WTC11 (cell line): ENCODE results near the gene MYO1A. TPM values are rescaled to one million over a fixed set of nuclear protein-coding genes. Genes with fewer than 3 reads are reported as not detected.

ENCODE experiments used
- ATAC-seq: fragments of 200-7000 bp; cut with Tn5 transposase; 2 replicates; pipeline ENCODE4 v1.10.0; 2021; ENCODE audit warnings: mild to moderate bottlenecking, moderate library complexity
- CTCF ChIA-PET: fragments of 300-600 bp; sonication (Branson Sonifier 250); formaldehyde crosslinking; loops from one replicate; lab custom pipeline; 2021; ENCODE audit warnings: antibody characterized with exemption; lab: Charles Lee
- POLR2A ChIA-PET: fragments of 350-600 bp; sonication (Branson Sonifier 250); formaldehyde crosslinking; loops from one replicate; lab custom pipeline; 2021; ENCODE audit warnings: antibody characterized with exemption; lab: Charles Lee
- DNase-seq: peaks from one replicate; pipeline ENCODE4 v3.0.0; 2021; ENCODE audit warnings: low spot score
- H3K27ac Mint-ChIP-seq: 2 replicates; pipeline ENCODE4 v1.8.0; 2021; ENCODE audit warnings: mixed read lengths
- H3K27me3 Mint-ChIP-seq: 2 replicates; pipeline ENCODE4 v1.8.0; 2021; ENCODE audit warnings: low read depth, mild to moderate bottlenecking, moderate library complexity, mixed read lengths
- H3K36me3 Mint-ChIP-seq: 2 replicates; pipeline ENCODE4 v1.8.0; 2021; ENCODE audit warnings: mixed read lengths
- H3K4me1 Mint-ChIP-seq: 2 replicates; pipeline ENCODE4 v1.8.0; 2022; ENCODE audit warnings: mixed read lengths
- H3K4me3 Mint-ChIP-seq: 2 replicates; pipeline ENCODE4 v1.8.0; 2021; ENCODE audit warnings: mild to moderate bottlenecking, moderate library complexity, mixed read lengths
- H3K9me3 Mint-ChIP-seq: 2 replicates; pipeline ENCODE4 v1.8.0; 2021; ENCODE audit warnings: mixed read lengths
- ATF2 ChIP-seq: sonication (generic); formaldehyde crosslinking; IDR thresholded peaks from 2 replicates; pipeline ENCODE4 v1.8.1; 2022; ENCODE audit warnings: low read depth, missing genetic modification reagents, borderline replicate concordance
- CDX4 ChIP-seq: fragments of 250-450 bp; sonication (Bioruptor Pico); IDR thresholded peaks from 2 replicates; pipeline ENCODE4 v1.9.0; 2021; ENCODE audit warnings: moderate library complexity, mild to moderate bottlenecking, inconsistent platforms, borderline replicate concordance
- ELF4 ChIP-seq: sonication (generic); formaldehyde crosslinking; IDR thresholded peaks from 2 replicates; pipeline ENCODE4 v1.8.1; 2022; ENCODE audit warnings: low read depth, mild to moderate bottlenecking, moderate library complexity, missing genetic modification reagents
- EMX1 ChIP-seq: fragments of 250-450 bp; sonication (Bioruptor Pico); IDR thresholded peaks from 2 replicates; pipeline ENCODE4 v1.8.0; 2021; ENCODE audit warnings: mild to moderate bottlenecking
- ESRRA ChIP-seq: sonication (generic); formaldehyde crosslinking; IDR thresholded peaks from 2 replicates; pipeline ENCODE4 v1.8.1; 2022; ENCODE audit warnings: mild to moderate bottlenecking, missing genetic modification reagents, borderline replicate concordance
- ETV6 ChIP-seq: sonication (generic); formaldehyde crosslinking; IDR thresholded peaks from 2 replicates; pipeline ENCODE4 v1.8.1; 2022; ENCODE audit warnings: mild to moderate bottlenecking, missing genetic modification reagents
- FOXK1 ChIP-seq: sonication (generic); formaldehyde crosslinking; IDR thresholded peaks from 2 replicates; pipeline ENCODE4 v1.8.0; 2022; ENCODE audit warnings: mild to moderate bottlenecking, moderate library complexity, missing genetic modification reagents
- FOXP1 ChIP-seq: sonication (generic); formaldehyde crosslinking; IDR thresholded peaks from 2 replicates; pipeline ENCODE4 v1.8.0; 2022; ENCODE audit warnings: missing genetic modification reagents, mild to moderate bottlenecking, moderate library complexity, borderline replicate concordance
- GRHL2 ChIP-seq: fragments of 250-450 bp; sonication (Bioruptor Pico); IDR thresholded peaks from 2 replicates; pipeline ENCODE4 v1.8.0; 2022; ENCODE audit warnings: mild to moderate bottlenecking, moderate library complexity; ENCODE audit not compliant: insufficient replicate concordance, severe bottlenecking
- HMGA2 ChIP-seq: fragments of 250-450 bp; sonication (Bioruptor Pico); IDR thresholded peaks from 2 replicates; pipeline ENCODE4 v1.4.0; 2021; ENCODE audit warnings: mild to moderate bottlenecking, moderate library complexity
- JAZF1 ChIP-seq: fragments of 250-450 bp; sonication (Bioruptor Pico); IDR thresholded peaks from 2 replicates; pipeline ENCODE4 v1.9.0; 2021; ENCODE audit warnings: moderate library complexity, mild to moderate bottlenecking, inconsistent platforms
- KAT7 ChIP-seq: sonication (generic); formaldehyde crosslinking; IDR thresholded peaks from 2 replicates; pipeline ENCODE4 v1.8.1; 2023; ENCODE audit warnings: missing genetic modification reagents, mild to moderate bottlenecking, borderline replicate concordance
- MAX ChIP-seq: sonication (generic); formaldehyde crosslinking; IDR thresholded peaks from 2 replicates; pipeline ENCODE4 v1.8.0; 2022; ENCODE audit warnings: mild to moderate bottlenecking, missing genetic modification reagents
- MXD4 ChIP-seq: fragments of 250-450 bp; sonication (Bioruptor Pico); IDR thresholded peaks from 2 replicates; pipeline ENCODE4 v1.8.0; 2021; ENCODE audit warnings: mild to moderate bottlenecking, moderate library complexity, borderline replicate concordance
- MYBL2 ChIP-seq: sonication (generic); formaldehyde crosslinking; IDR thresholded peaks from 2 replicates; pipeline ENCODE4 v1.8.1; 2023; ENCODE audit warnings: mild to moderate bottlenecking, moderate library complexity, missing genetic modification reagents
- NR1H2 ChIP-seq: sonication (generic); formaldehyde crosslinking; IDR thresholded peaks from 2 replicates; pipeline ENCODE4 v1.9.0; 2021; ENCODE audit warnings: mild to moderate bottlenecking, moderate library complexity, missing genetic modification reagents
- OVOL2 ChIP-seq: fragments of 250-450 bp; sonication (Bioruptor Pico); IDR thresholded peaks from 2 replicates; pipeline ENCODE4 v1.9.0; 2021; ENCODE audit warnings: mild to moderate bottlenecking, borderline replicate concordance
- PREB ChIP-seq: sonication (generic); formaldehyde crosslinking; IDR thresholded peaks from 2 replicates; pipeline ENCODE4 v1.8.1; 2022; ENCODE audit warnings: mild to moderate bottlenecking, missing genetic modification reagents, moderate library complexity, borderline replicate concordance
- RELA ChIP-seq: sonication (generic); formaldehyde crosslinking; IDR thresholded peaks from 2 replicates; pipeline ENCODE4 v1.8.1; 2022; ENCODE audit warnings: missing genetic modification reagents, mild to moderate bottlenecking, borderline replicate concordance
- TEAD1 ChIP-seq: sonication (generic); formaldehyde crosslinking; IDR thresholded peaks from 2 replicates; pipeline ENCODE4 v1.8.0; 2022; ENCODE audit warnings: mild to moderate bottlenecking, missing genetic modification reagents
- TEAD4 ChIP-seq: sonication (generic); formaldehyde crosslinking; IDR thresholded peaks from 2 replicates; pipeline ENCODE4 v1.8.0; 2022; ENCODE audit warnings: mild to moderate bottlenecking, missing genetic modification reagents
- USF2 ChIP-seq: sonication (generic); formaldehyde crosslinking; IDR thresholded peaks from 2 replicates; pipeline ENCODE4 v1.8.1; 2023; ENCODE audit warnings: mild to moderate bottlenecking, missing genetic modification reagents, moderate library complexity
- ZMAT4 ChIP-seq: fragments of 250-450 bp; sonication (Bioruptor Pico); IDR thresholded peaks from 2 replicates; pipeline ENCODE4 v1.9.0; 2021; ENCODE audit warnings: mild to moderate bottlenecking
- ZNF317 ChIP-seq: sonication (generic); formaldehyde crosslinking; IDR thresholded peaks from 2 replicates; pipeline ENCODE4 v1.8.1; 2023; ENCODE audit warnings: low read depth, mild to moderate bottlenecking, moderate library complexity, missing genetic modification reagents, borderline replicate concordance
- total RNA-seq: library from RNA; stranded (reverse); gene quantifications from 3 replicates; pipeline ENCODE4 v1.2.3, GENCODE V29; 2021

Gene MYO1A
- total RNA-seq, 1 experiment from 2014 or later: 0.87 TPM

- TF ChIP-seq ZNF317 (no peak), FOXK1 (no peak), ESRRA (no peak), ETV6 (CRISPR knock-in tag) (no peak), OVOL2 (CRISPR knock-in tag) (no peak), FOXP1 (CRISPR knock-in tag) (no peak), TEAD4 (CRISPR knock-in tag) (no peak), MXD4 (CRISPR knock-in tag) (no peak)
Measured at GRCh38 chr12:57058454-57058853, 8.5 kb upstream of the MYO1A start (continued).

- no peaks in the 10 kb centered on the region for H3K27me3 Mint-ChIP-seq
- ChIA-PET CTCF (interaction anchor here (0.7 to 2.1 kb wide), 8 partner anchors 12 to 67 kb away, joined by 3 to 7 read pairs (median 4); no protein-coding TSS in a partner anchor), POLR2A (no interaction called here)
Measured at GRCh38 chr12:57057067-57057751, 7.3 kb upstream of the MYO1A start.

More at GRCh38 chr12:57057067-57057751, 7.3 kb upstream of the MYO1A start:
- TF ChIP-seq HMGA2 (no peak), PREB (CRISPR knock-in tag) (no peak), ELF4 (CRISPR knock-in tag) (no peak), EMX1 (no peak), GRHL2 (no peak), TEAD1 (CRISPR knock-in tag) (no peak), KAT7 (CRISPR knock-in tag) (no peak), CDX4 (CRISPR knock-in tag) (no peak), JAZF1 (no peak), ATF2 (CRISPR knock-in tag) (no peak), ZMAT4 (CRISPR knock-in tag) (no peak), USF2 (CRISPR knock-in tag) (no peak), MAX (CRISPR knock-in tag) (no peak), ZNF317 (no peak), RELA (no peak), NR1H2 (CRISPR knock-in tag) (no peak), MYBL2 (CRISPR knock-in tag) (no peak)
- peaks cover 63% of the 10 kb centered on the region for H3K36me3 Mint-ChIP-seq
- ATAC-seq (no peak), DNase-seq (no peak)
- H3K27ac Mint-ChIP-seq: no peak overlapping the region
- peaks cover 5% of the 10 kb centered on the region for H3K9me3 Mint-ChIP-seq
- no peaks in the 10 kb centered on the region for H3K4me1 Mint-ChIP-seq
- H3K4me3 Mint-ChIP-seq: no peak overlapping the region
